Kidney tubule cell (primary cell): ENCODE results near the gene BAD.
A peak's percentile ranks its signal among the peaks of the same experiment; 100 is the strongest.

Experiments
- DNase-seq: peaks from one replicate; pipeline ENCODE4 v3.0.0-alpha.2; 2018; ENCODE audit warnings: low spot score

The BAD gene

GRCh38 chr11:64229090-64229743 is 55.2 kb downstream of the BAD start:
- no peak for DNase-seq

GRCh38 chr11:64227405-64227956 is 57.0 kb downstream of the BAD start:
- no peak for DNase-seq

- DNase-seq = peak; percentile 47
Measured at GRCh38 chr11:64226507-64227051, 57.9 kb downstream of the BAD start.

DNA sequence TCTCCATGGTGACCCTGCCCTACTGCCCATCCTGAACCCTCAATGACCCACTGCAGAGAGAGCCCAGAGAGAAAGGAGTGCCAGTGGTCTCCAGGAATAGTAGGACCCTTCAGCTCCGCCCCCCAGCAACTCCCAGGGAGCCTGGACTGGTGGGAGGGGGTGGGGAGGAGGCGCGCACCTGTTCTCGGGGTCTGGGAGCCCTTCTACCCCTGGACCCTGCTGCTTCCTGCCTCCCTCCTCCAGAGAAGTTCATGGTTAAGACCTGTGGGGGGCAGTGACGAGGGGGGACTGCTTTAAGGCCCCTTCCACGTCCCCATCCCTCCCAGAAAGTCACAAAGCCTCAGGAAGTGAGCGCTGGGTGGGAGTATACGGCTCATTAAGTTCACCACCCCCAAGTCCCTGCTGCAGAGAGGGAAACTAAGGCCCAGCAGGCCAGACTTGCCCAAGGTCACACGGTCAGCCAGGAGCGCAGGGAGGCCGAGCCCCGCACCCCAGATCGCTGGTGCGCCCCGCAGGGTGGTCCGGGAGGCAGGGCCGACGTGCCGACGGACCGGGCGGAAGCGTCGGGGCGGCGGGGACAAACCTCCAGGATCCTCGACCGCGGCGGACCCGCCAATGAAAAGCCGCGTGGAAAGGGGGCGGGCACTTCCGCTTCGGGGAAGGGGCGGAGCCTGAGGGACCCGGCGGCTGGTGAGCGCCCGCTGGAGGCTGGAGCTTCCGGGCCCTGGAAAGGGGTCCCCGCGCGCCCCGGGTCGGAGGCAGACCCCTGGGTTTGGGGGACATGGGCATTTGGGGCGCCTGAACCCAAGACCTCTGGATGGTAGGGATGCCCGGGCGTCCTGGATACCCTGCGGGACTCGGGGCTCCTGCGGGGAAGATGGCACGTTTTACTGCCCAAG is 58.6 kb downstream of the BAD start, which contains the start of the genes NUDT22 and TRPT1:
Gene NUDT22 (plus strand): TSS at position 667 of the 899 bp plus-strand sequence. CDS start 379 bp downstream, outside the sequence.
Gene TRPT1 (minus strand): TSS at position 579 of the 899 bp plus-strand sequence. CDS start 326 bp downstream, at position 253.
- DNase-seq = peak; percentile 84

GRCh38 chr11:64224891-64225607 is 59.4 kb downstream of the BAD start:
- no peak for DNase-seq

GRCh38 chr11:64224151-64224890 is 60.1 kb downstream of the BAD start:
- DNase-seq = peak; percentile 43

DNA sequence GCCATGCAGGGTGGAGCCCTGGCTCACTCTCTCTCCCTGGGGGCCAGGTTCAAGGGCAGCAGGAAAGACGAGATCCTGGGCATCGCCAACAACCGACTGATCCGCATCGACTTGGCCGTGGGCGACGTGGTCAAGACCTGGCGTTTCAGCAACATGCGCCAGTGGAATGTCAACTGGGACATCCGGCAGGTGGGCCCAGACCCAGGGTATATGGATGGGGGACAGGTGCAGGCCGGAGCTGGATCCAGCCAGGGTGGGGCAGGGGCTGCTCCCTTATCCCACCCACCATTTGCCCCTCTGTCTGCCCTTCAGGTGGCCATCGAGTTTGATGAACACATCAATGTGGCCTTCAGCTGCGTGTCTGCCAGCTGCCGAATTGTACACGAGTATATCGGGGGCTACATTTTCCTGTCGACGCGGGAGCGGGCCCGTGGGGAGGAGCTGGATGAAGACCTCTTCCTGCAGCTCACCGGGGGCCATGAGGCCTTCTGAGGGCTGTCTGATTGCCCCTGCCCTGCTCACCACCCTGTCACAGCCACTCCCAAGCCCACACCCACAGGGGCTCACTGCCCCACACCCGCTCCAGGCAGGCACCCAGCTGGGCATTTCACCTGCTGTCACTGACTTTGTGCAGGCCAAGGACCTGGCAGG is 61.3 kb downstream of the BAD start:
- no peak for DNase-seq

GRCh38 chr11:64222651-64223000 is 61.8 kb downstream of the BAD start:
- no peak for DNase-seq

GRCh38 chr11:64220798-64221197 is 63.7 kb downstream of the BAD start:
- DNase-seq = no peak

DNA sequence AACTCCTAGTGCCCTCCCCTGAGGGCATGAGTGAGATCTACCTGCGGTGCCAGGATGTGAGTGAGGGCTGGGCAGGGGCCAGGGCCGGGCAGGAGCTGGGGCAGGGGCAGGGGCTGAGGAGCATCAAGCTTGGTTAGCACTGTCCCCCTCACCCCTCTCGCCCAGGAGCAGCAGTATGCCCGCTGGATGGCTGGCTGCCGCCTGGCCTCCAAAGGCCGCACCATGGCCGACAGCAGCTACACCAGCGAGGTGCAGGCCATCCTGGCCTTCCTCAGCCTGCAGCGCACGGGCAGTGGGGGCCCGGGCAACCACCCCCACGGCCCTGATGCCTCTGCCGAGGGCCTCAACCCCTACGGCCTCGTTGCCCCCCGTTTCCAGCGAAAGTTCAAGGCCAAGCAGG is 64.2 kb downstream of the BAD start:
- no peak for DNase-seq
